HG02943 (cell line): ENCODE results near the gene SPTBN4.
"Not testable (repeated sequence)": the region's sequence is repeated elsewhere in the genome, so short reads cannot be mapped to it uniquely, and the experiment has no call there.

Source experiments
- ATAC-seq: cut with Tn5 transposase; IDR thresholded peaks from one replicate; pipeline ENCODE4 v1.9.1; 2021; ENCODE audit warnings: mild to moderate bottlenecking, low read depth, moderate library complexity; ENCODE audit not compliant: unreplicated experiment

Gene SPTBN4

DNA sequence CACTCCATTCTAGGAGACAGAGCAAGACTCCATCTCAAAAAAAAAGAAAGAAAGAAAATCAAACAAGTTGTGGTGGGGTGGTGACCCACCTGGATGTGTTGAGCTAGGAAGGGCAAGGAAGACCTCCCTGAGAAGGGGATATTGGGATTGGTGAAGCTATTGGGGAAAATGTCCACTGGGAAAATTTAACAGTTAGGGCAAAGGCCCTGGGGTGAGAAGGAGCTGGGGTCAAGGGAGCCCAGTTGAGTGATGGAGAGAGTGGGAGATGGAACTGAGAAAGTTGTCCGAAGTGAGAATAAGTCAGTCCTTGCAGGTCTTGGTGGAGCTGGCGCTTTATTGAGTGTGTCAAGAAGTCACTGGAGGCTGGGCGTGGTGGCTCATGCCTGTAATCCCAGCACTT is 28.5 kb upstream of the SPTBN4 start:
- no peak for ATAC-seq

DNA sequence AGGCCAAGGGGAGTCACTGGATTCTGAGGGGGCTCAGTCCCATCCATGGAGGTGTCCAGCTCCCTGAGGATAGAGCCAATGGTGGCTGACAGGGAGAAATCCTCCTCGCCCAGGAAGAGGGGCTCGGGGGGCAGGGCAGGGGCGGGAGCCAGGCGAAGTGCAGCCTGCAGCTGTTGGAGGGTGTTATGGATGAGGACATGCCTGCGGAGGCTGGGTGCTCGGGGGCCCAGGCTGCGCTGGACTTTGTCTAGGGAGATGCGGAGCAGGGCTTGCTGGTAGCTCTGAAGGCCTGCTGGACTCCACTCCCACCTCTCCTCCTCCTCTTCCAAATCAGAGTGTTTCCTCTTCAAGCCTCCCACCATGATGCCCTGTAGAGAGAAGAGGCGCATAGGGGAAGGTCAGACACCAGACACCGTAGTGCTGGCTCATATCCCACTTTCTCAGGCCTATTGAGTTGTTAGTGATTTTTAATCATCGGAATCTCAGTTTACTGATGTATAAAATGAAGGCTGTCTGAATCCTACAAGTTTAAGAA is 25.0 kb upstream of the SPTBN4 start:
- ATAC-seq = no peak

DNA sequence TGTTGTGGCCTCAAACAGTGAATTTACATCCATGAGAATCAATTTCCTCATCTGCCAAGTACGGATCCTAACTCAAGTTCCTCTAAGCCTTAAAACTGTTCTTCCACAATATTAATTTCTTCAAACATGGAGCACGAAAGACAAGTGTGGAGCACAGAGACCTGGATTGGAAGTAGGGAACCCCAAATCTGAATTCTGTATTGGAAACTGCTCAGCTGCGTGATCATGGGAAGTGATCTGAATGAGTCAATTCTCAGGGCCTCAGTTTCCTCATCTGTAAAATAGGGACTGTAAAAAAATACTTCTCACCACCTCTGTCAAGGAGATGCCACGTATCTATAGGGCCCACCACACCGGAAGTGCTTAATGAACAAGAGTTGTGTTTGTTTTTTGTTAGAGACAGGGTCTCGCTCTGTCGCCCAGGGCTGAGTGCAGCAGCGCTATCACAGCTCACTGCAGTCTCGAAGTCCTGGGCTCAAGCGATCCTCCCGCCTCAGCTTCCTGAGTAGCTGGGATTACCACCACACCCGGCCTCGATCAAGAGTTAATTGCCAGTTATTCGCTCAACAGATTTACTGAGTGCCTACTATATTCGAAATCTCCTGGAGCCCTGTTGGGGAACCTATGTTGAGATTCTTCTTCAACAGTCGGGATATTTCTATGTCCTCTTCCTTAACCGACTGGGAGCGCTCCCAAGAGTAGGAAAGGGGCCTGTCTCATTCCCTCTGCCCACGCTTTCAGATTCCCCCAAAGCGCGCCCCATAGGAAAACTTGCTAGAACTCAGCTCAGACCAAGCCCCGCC is 24.3 kb upstream of the SPTBN4 start:
- ATAC-seq = no peak

DNA sequence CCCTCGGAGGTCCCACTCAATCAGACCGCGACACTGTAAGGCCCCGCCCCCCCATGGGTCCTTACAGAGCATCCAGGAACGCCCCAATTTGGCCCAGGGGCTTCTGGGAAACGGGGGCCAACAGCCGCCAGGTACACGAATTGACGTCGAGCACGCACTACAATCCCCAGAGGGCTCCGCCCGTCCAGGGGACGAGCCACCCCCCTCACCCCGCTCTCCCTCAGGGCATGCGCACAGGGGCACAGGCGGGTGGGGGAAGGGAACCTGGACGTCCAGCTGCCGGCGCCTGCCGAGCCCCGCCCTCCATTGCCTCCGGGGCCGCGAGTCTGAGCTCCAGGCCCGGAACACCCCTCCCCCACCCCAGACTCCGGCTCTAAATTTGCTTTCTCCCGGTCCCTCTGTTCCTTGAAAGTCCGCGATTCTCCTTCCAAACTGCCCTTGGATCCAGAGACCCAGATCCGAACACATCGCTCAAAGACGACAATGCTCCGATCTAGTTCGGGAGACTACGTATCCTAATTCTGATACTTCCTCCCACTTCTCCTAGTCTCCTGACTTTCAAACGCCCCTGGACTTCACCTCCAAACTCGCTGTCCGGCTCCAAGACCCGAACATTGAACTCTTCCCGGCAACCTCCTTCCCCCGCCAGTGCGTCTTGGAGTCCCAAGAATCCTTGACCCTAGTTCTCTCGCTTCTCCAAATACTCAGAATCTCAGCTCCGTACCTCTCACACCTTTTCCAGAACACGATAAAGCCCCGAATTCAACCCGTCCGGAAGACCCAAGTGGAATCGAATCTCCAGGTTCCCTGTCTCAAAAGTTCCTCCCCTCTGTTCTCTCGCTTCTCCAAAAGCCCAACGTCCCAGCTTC is 23.4 kb upstream of the SPTBN4 start:
- ATAC-seq = peak; percentile 72

DNA sequence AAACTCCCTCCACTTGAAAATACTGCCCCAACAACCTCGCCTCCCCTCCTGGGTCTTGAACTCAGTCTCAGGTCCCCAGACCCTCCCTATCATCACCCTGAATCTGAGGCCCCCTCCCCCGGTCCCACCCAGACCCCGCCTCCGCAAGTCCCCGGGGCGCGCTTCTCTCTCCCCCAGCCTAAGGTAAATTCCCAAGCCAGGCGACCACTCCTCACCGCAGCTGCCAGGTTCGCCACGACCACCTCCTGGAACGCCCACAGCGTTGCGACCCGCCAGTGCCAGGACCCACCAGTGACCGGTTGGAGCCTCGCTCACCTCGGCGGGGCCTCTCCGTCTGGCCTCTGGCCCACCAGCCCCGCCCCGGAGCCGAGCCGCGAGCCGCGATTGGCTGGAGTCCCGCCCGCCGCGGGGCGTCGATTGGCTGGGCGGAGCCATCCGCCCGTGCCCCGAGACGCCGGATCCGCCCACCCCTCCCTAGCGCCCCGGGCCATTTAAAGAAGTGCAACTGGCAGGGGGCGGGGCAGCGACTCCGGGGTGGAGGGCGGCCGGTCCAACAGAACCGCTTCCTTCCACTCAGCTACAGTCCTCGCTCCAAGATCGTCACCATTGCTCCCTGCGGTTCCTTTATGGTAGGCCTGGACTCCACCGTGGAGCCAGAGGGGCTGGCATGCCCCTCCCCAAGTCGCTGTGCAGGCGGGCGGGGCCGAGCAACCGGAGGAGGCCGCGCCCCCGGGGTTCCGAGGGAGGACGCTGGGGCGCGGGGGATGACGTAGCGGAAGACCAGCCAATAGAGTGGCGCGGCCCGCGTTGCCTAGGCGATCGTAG is 22.6 kb upstream of the SPTBN4 start, which contains the start of gene SERTAD3:
Gene SERTAD3 (minus strand): TSS at position 336 of the 825 bp plus-strand sequence. CDS start 2,255 bp downstream, outside the sequence.
- peak; percentile 63 for ATAC-seq

DNA sequence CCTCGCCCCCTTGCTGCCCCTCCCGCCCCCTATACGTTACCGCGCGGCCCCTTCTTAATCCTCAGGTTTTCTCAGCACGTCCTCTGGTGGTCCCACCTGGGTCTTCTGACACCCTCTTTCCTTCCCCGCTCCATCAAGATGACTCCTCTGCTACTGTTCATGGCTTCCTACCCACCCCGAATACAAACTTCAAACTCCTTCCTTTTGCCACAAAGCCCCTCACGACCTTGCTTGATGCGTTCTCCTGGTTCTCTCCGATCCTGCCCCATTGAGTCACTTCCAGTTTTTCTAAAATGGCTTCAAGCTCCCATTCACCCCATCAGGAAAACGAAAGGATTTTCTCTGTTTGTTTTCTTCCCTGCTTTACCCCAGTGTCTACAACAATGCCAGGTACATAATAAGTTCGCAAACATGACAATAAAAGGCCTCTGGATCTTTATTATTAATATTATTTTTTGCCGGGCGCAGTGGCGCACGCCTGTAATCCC is 21.9 kb upstream of the SPTBN4 start:
- no peak for ATAC-seq

DNA sequence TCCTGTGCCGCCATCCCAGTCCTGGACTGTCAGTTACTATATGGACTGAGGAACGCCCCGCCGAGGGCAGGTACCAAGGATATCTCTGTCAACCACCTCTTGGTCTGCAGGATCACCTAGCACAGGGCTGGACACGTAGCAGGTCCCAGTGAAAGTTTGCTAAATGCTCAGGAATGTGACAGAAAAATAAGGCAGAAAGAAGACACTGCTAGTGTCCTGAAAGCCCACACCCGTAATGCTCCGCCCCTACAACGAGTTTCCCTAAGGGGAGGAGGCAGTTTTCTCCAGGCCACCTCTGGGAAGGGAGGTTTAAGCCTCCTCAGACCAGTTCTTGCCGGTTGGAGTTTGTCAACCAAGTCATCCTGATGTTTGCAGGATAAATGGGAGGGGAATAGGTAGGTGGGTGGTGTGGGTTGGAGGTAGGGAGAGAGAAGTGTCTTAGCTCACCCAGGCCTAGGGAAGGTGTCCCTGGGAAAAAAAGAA is 21.0 kb upstream of the SPTBN4 start:
- ATAC-seq = no peak

DNA sequence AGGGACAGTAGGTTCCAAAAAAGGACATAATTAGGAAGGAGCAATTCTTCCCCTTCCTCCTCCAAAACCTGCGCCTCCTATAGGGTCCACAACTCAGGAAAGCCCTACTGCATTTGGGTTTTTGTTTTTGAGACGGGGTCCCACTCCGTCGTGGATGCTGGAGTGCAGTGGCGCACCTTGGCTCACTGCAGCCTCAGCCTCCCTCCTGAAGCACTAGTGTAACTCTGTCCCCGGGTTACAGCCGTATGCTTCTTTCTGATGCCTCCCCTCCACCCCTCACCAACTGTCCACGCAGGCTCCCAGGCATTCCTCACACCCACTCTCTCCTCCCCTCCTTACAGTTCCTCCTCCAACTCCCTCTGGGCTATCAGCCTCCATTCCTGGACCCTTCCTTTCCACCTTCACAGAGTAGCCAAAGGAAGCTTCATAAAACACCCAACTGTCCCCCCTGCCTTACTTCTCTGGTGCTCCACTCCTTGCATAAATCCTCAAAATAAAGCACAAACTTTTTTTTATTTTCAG is 20.5 kb upstream of the SPTBN4 start:
- ATAC-seq = no peak

DNA sequence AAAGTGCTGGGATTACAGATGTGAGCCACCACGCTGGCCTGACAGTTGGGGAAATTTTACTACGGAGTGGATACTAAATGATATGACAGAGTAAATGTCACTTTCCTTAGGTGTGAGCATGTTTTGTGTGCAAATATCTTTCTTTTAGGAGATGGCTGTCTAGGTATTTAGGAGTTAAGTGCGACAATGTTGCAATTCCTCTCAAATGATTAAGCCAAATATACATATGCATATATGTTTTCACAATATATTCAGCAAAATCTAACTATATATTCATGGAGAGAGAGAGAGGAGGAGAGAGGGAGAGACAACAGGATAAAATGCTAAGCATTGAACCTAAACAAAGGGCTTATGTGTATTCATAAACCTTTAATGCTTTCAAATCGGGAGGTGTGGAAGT is 17.3 kb upstream of the SPTBN4 start:
- no peak for ATAC-seq

DNA sequence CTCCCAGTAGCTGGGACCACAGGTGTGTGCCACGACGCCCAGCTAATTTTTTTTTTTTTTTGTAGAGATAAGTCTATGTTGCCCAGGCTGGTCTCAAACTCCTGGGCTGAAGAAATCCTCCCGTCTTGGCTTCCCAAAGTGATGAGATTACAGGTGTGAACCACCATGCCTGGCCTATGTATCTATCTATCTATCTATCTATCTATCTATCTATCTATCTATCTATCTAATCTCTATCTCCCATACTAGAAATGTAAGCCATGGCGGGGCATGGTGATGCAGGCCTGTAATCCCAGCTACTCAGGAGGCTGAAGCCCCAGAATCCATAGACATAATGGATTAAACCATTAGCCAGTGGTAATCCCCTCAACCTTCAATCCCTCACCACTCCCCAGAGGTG is 16.1 kb upstream of the SPTBN4 start:
- no peak for ATAC-seq

DNA sequence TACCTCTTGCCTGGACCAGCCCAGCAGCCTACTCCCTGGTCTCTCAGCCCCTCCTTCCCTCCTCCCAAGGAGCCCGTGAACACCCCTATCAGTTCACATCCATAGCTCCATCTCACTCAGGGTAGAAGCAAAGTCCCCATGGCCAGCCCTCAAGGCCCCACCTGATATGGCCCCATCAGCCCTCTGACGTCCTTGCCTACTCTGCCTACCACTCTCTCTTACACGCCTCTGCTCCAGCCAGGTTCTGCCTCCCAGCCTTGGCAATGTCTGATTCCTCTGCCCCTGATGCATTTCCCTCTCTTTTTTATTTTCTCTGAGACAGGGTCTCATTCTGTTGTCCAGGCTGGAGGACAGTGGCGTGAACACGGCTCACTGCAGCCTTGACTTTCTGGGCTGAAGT is 14.8 kb upstream of the SPTBN4 start:
- ATAC-seq = no peak

DNA sequence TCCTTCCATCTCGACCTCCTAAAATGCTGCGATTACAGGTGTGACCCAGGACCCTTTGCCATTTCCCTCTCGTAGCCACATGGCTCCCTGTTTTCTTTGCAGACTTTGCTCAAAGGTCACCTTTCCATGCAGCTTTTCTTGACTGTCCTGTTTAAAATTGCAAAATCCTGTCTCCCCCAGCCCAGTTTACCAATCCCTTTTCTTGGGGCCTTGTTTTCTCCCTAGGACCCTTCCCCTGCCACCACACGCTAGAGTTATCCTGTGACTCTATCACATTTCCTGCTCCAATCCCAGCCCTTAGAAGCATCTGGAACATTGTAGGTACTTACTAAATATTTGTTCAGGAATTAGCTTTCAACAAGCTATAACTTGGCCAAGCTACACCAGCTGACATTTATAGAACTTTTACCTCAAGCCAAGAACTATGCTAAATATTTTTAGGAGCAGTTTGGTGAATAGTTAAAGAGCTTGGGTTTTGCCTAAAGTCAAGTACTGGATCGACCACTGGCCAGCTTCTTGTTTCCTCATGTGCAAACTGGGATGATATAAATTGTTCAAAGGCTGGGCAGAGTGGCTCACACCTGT is 13.6 kb upstream of the SPTBN4 start:
- no peak for ATAC-seq

DNA sequence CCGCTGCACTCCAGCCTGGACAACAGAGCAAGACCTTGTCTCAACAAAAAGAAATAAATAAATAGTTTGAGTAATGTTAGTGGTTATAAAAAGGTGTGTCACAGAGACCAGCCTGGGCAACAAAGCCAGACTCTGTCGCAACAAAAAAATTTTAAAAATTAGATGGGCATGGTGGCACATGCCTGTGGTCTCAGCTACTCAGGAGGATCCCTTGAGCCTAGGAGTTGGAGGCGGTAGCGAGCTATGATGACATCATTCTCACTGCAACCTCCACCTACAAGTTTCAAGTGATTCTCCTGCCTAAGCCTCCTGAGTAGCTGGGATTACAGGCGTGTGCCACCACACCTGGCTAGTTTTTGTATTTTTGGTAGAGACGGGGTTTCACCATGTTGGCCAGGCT is 12.9 kb upstream of the SPTBN4 start:
- ATAC-seq = not testable (repeated sequence)

DNA sequence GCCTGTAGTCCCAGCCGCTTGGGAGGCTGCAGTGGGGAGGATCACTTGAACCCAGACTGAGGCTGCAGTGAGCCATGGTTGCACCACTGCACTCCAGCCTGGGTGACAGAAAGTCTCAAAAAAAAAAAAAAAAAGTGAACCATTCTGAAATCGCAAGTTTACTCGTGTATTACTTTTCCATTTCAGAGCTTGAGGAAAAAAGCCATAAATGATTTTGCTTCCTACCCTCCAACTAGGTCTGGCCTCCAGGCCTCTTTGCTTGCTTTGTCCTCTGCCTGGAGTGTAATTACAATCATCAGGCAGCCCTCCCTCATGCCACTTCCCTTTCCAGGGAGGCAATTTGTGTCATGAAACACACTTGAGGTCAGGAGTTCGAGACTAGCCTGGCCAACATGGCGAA is 9.8 kb upstream of the SPTBN4 start:
- ATAC-seq = no peak

DNA sequence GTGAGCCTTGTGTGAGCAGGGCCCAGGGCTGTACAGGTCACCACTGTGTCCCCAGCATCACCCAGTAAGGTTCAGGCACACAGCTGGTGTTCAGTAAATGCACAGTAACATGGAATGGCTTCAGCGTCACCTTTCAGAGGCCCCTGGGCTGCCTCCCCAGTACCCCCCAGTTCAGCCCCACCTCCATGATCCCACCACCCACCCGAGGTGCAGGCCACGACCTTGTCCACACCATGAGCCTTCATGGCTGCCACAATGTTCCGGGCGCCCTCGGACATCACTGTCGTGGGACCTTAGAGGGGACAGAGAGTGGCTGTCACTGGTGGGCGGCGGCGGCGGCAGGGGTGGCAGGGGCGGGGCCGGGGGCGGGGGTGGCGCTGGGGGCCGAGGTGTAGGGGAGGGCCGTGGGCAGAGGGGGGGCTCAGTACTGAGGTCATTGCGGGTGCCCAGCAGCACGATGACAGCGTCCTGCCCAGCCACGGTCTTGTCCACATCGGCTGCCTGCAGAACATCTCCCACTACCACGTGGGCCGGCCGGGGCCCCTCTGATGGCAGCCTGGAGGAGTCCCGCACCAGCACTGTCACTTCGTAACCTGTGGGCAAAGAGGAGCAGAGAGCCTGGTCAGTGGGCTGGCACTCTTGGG is 8.7 kb upstream of the SPTBN4 start:
- no peak for ATAC-seq

DNA sequence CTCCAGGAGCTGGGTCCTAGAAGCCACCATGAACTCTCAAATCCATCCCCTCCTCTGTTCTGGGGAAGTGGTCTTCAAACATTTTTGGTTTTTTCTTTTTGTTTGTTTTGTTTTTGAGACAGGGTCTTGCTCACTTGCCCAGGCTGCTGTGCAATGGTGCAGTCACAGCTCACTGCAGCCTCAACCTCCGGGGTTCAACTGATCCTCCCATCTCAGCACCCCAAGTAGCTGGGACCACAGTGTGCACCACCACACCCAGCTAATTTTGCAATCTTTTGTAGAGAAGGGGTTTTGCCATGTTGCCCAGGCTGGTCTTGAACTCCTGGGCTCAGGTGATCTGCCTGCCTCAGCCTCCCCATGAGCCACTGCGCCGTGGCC is 8.2 kb upstream of the SPTBN4 start:
- no peak for ATAC-seq

DNA sequence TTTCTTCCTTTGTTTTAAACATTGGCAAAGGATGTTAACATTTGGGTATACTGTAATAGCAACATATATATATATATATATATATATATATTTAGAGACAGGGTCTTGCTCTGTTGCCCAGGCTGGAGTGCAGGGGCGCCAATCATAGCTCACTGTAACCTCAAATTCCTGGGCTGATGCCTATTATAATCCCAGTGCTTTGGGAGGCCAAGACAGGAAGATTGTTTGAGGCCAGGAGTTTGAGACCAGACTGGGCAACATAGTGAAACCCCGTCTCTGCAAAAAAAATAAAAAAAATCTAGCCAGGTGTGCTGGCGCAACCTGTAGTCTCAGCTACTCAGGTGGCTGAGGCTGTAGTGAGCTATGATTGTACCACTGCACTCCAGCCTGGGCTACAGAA is 6.6 kb upstream of the SPTBN4 start:
- ATAC-seq = no peak

DNA sequence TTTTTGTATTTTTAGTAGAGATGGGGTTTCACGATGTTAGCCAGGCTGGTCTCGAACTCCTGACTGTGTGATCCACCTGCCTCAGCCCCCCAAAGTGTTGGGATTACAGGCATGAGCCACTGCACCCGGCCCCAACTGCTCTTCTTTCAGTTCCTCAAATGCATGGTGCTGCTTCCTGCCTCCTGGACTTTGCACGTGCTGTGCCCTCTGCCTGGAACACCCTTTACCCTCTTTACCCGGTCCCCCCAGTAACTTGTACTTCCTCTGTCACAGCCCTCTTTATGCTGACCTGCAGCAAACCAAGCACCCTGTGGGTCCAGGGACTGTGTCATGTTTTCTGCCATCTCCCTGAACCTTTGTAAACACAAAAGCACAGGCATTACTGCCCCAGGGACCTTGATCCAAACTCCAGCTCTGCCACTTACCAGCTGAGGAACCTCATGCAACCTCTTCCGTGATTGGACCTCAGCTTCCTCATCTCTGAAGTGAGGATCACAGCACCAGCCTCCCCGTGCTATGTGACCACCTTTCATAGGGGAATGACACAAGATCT is 5.1 kb upstream of the SPTBN4 start:
- ATAC-seq = no peak

DNA sequence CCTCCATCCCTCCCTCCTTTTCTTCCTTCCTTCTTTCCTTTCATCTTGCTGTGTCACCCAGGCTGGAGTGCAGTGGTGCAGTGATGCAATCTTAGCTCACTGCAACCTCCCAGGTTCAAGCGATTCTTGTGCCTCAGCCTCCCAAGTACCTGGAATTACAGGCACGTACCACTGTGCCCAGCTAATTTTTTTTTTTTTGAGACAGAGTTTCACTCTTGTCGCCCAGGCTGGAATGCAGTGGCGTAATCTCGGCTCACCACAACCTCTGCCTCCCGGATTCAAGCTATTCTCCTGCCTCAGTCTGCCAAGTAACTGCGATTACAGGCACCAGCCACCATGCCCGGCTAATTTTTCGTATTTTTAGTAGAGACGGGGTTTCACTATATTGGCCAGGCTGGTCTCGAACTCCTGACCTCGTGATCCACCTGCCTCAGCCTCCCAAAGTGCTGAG is 3.2 kb upstream of the SPTBN4 start:
- ATAC-seq = not testable (repeated sequence)
